ENCODE results near the gene NT5C3A.
A peak's percentile ranks its signal among the peaks of the same experiment; 100 is the strongest.

The NT5C3A gene

GRCh38 chr7:33075818-33076518, 13.4 kb upstream of the NT5C3A start:
- H3K4me2 ChIP-seq (ENCODE audit: low read depth, low read length, poor library complexity, severe bottlenecking), result peak overlapping the region; percentile 53
- H3F3A ChIP-seq (ENCODE audit: low read depth), result no peaks in the 10 kb centered on the region
- no peak for TF ChIP-seq EZH2phosphoT487 (IDR thresholded peaks at IDR 0.05; ENCODE audit: borderline replicate concordance)
- TF ChIP-seq, protein P1, sequence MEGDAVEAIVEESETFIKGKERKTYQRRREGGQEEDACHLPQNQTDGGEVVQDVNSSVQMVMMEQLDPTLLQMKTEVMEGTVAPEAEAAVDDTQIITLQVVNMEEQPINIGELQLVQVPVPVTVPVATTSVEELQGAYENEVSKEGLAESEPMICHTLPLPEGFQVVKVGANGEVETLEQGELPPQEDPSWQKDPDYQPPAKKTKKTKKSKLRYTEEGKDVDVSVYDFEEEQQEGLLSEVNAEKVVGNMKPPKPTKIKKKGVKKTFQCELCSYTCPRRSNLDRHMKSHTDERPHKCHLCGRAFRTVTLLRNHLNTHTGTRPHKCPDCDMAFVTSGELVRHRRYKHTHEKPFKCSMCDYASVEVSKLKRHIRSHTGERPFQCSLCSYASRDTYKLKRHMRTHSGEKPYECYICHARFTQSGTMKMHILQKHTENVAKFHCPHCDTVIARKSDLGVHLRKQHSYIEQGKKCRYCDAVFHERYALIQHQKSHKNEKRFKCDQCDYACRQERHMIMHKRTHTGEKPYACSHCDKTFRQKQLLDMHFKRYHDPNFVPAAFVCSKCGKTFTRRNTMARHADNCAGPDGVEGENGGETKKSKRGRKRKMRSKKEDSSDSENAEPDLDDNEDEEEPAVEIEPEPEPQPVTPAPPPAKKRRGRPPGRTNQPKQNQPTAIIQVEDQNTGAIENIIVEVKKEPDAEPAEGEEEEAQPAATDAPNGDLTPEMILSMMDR (conservative IDR thresholded peaks at IDR 0.05; ENCODE audit: low read length), result no peak
- no peaks in the 10 kb centered on the region for H3K9me2 ChIP-seq (replicated peaks; ENCODE audit: low read depth, low read length)
- no peaks in the 10 kb centered on the region for H4K20me1 ChIP-seq (ENCODE audit: insufficient read depth, low read length, poor library complexity, severe bottlenecking)
- no peaks in the 10 kb centered on the region for H3K36me3 ChIP-seq (ENCODE audit: insufficient read depth, low read length)
- H3K9ac ChIP-seq (ENCODE audit: low read depth, low read length, poor library complexity, severe bottlenecking), result no peak overlapping the region
- H3K4me1 ChIP-seq (ENCODE audit: insufficient read depth, low read length, poor library complexity, severe bottlenecking), result peaks cover 26% of the 10 kb centered on the region
- no peak overlapping the region for H2AFZ ChIP-seq (ENCODE audit: low read length)
- H3K79me2 ChIP-seq (ENCODE audit: insufficient read depth, low read length), result no peaks in the 10 kb centered on the region
- H3K27me3 ChIP-seq (ENCODE audit: insufficient read depth, low read length, poor library complexity, severe bottlenecking), result no peaks in the 10 kb centered on the region
- H3K9me3 ChIP-seq (ENCODE audit: insufficient read depth, low read depth, low read length), result no peaks in the 10 kb centered on the region
- no peak overlapping the region for H3K4me3 ChIP-seq (ENCODE audit: low read length, poor library complexity, severe bottlenecking)

GRCh38 chr7:33073243-33073642, 10.7 kb upstream of the NT5C3A start:
- H3K9me3 ChIP-seq (ENCODE audit: insufficient read depth, low read depth, low read length), result peaks cover 4% of the 10 kb centered on the region; the same call in 1 of the 2 replicates
- H3K36me3 ChIP-seq (ENCODE audit: insufficient read depth, low read length), result no peaks in the 10 kb centered on the region

DNA sequence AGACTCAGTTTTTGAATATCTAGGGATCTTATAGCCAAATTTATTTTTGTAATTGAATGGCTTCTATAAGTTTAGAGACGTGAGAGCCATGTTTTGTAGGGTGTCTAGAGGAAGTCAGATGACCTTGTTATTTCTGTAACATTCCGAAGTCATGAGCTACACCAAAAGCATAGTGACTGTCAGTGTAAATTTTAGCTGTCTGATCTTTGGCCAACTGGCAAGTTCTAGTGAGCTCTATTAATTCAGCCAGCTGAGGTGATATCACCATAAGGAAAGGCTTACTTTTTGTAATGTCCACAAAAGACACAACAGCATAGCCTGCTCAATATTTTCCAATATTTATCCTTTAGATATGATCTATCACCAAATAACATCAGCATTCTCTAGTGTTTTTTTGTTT, 9.9 kb upstream of the NT5C3A start:
- H3K4me1 ChIP-seq (ENCODE audit: insufficient read depth, low read length, poor library complexity, severe bottlenecking), result peaks cover 17% of the 10 kb centered on the region
- peaks cover 4% of the 10 kb centered on the region; the same call in 1 of the 2 replicates for H3K9me3 ChIP-seq (ENCODE audit: insufficient read depth, low read depth, low read length)
- H2AFZ ChIP-seq (ENCODE audit: low read length), result no peak overlapping the region
- H3K9me2 ChIP-seq (replicated peaks; ENCODE audit: low read depth, low read length), result no peaks in the 10 kb centered on the region
- H4K20me1 ChIP-seq (ENCODE audit: insufficient read depth, low read length, poor library complexity, severe bottlenecking), result no peaks in the 10 kb centered on the region
- no peak overlapping the region for H3K4me3 ChIP-seq (ENCODE audit: low read length, poor library complexity, severe bottlenecking)
- no peaks in the 10 kb centered on the region for H3K36me3 ChIP-seq (ENCODE audit: insufficient read depth, low read length)
- TF ChIP-seq, protein P1 (conservative IDR thresholded peaks at IDR 0.05; ENCODE audit: low read length), result no peak
- no peak for TF ChIP-seq EZH2phosphoT487 (IDR thresholded peaks at IDR 0.05; ENCODE audit: borderline replicate concordance)
- H3K9ac ChIP-seq (ENCODE audit: low read depth, low read length, poor library complexity, severe bottlenecking), result no peak overlapping the region
- no peaks in the 10 kb centered on the region for H3K27me3 ChIP-seq (ENCODE audit: insufficient read depth, low read length, poor library complexity, severe bottlenecking)
- H3F3A ChIP-seq (ENCODE audit: low read depth), result no peaks in the 10 kb centered on the region
- H3K79me2 ChIP-seq (ENCODE audit: insufficient read depth, low read length), result no peaks in the 10 kb centered on the region
- no peak overlapping the region for H3K4me2 ChIP-seq (ENCODE audit: low read depth, low read length, poor library complexity, severe bottlenecking)

More at GRCh38 chr7:33073243-33073642, 10.7 kb upstream of the NT5C3A start:
- Histone ChIP-seq H3K79me2 (ENCODE audit: insufficient read depth, low read length) (no peaks in the 10 kb centered on the region), H3K27me3 (ENCODE audit: insufficient read depth, low read length, poor library complexity, severe bottlenecking) (no peaks in the 10 kb centered on the region), H3K4me2 (ENCODE audit: low read depth, low read length, poor library complexity, severe bottlenecking) (no peak overlapping the region), H3K9me2 (replicated peaks; ENCODE audit: low read depth, low read length) (no peaks in the 10 kb centered on the region), H3K4me1 (ENCODE audit: insufficient read depth, low read length, poor library complexity, severe bottlenecking) (peaks cover 25% of the 10 kb centered on the region), H3K4me3 (ENCODE audit: low read length, poor library complexity, severe bottlenecking) (no peak overlapping the region), H4K20me1 (ENCODE audit: insufficient read depth, low read length, poor library complexity, severe bottlenecking) (no peaks in the 10 kb centered on the region), H3K9ac (ENCODE audit: low read depth, low read length, poor library complexity, severe bottlenecking) (no peak overlapping the region), H3F3A (ENCODE audit: low read depth) (no peaks in the 10 kb centered on the region), H2AFZ (ENCODE audit: low read length) (no peak overlapping the region)
- TF ChIP-seq EZH2phosphoT487 (IDR thresholded peaks at IDR 0.05; ENCODE audit: borderline replicate concordance), result no peak
- TF ChIP-seq, protein P1 (conservative IDR thresholded peaks at IDR 0.05; ENCODE audit: low read length), result no peak
